ENCODE measurements around the gene FBXO3. TPM values are rescaled to one million over a fixed set of nuclear protein-coding genes. Genes with fewer than 3 reads are reported as not detected.

FBXO3 gene
- total RNA-seq, 1 experiment from 2014 or later = 29.6 TPM

DNA sequence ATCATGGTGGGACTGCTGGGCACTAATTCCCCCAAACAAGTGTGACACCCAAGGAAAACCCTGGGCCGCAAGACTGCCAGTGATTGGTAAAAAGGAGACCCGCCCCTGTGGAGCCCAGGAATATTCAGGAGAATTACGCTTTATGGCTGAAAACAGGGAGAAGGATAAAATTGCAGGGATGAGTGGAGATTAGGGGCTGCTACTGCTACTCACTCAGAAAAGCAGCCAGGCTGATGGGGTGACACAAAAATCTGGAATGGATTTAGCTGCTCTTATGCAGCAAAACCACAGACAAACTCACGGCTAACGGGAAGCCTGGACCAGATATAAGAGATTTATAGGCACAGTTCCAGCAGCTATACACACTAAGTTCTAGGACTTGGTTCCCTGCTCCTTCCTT, 4.4 kb upstream of the FBXO3 start:
- peaks cover 8% of the 10 kb centered on the region for H3K4me1 Mint-ChIP-seq (ENCODE audit: low read depth, unreplicated experiment)
- no peaks in the 10 kb centered on the region for H3K36me3 Mint-ChIP-seq (ENCODE audit: insufficient read depth, unreplicated experiment)
- peaks cover 11% of the 10 kb centered on the region for H3K4me1 ChIP-seq
- H3K27ac Mint-ChIP-seq (ENCODE audit: unreplicated experiment) = no peak overlapping the region
- no peaks in the 10 kb centered on the region for H3K9me3 ChIP-seq
- ChIA-PET CTCF (no interaction called here), POLR2A (no interaction called here)
- intact Hi-C loops (cut with micrococcal nuclease; ENCODE audit: unreplicated experiment) = no loop called here
- TF ChIP-seq, protein P1, sequence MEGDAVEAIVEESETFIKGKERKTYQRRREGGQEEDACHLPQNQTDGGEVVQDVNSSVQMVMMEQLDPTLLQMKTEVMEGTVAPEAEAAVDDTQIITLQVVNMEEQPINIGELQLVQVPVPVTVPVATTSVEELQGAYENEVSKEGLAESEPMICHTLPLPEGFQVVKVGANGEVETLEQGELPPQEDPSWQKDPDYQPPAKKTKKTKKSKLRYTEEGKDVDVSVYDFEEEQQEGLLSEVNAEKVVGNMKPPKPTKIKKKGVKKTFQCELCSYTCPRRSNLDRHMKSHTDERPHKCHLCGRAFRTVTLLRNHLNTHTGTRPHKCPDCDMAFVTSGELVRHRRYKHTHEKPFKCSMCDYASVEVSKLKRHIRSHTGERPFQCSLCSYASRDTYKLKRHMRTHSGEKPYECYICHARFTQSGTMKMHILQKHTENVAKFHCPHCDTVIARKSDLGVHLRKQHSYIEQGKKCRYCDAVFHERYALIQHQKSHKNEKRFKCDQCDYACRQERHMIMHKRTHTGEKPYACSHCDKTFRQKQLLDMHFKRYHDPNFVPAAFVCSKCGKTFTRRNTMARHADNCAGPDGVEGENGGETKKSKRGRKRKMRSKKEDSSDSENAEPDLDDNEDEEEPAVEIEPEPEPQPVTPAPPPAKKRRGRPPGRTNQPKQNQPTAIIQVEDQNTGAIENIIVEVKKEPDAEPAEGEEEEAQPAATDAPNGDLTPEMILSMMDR (IDR thresholded peaks at IDR 0.05; ENCODE audit: insufficient read depth in 1 of 2, low read depth in 1 of 2, low read length in 1 of 2, severe bottlenecking in 1 of 2, unreplicated experiment in 1 of 2) = no peak
- H3K27me3 ChIP-seq (replicated peaks; ENCODE audit: control insufficient read depth, insufficient read depth, low read length) = no peaks in the 10 kb centered on the region
- no peaks in the 10 kb centered on the region for H3K36me3 ChIP-seq (ENCODE audit: control insufficient read depth, insufficient read depth, low read length)
- no TSS peak for BruUV-seq (replicated peaks)
- H3K27me3 Mint-ChIP-seq (ENCODE audit: insufficient read depth, unreplicated experiment) = peaks cover 13% of the 10 kb centered on the region
- no peak for DNase-seq
- H3K4me3 Mint-ChIP-seq (ENCODE audit: unreplicated experiment) = no peak overlapping the region
- H3K4me3 ChIP-seq (ENCODE audit: low read depth, low read length) = no peak overlapping the region
- no peaks in the 10 kb centered on the region for H3K9me3 Mint-ChIP-seq (ENCODE audit: unreplicated experiment)

DNA sequence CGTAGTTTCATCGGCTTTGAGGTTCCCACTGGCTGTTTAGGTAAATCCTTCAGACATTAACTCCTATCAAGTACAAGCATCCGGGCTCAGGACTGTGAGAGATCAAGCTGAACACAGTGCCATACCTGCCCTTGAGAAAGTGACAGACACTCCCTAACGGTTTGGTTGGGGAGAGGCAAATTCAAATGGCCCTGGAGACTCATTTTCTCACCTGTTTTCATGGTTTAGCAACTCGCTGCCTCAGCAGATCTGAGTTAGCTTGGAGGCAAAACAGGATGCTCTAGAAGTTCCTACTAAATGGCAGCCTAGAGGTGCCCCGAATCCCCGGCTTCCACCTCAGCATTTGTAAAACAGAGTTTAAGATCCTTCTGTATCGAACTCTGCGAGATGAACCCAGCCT, 3.6 kb upstream of the FBXO3 start:
- TF ChIP-seq, protein P1 (IDR thresholded peaks at IDR 0.05; ENCODE audit: insufficient read depth in 1 of 2, low read depth in 1 of 2, low read length in 1 of 2, severe bottlenecking in 1 of 2, unreplicated experiment in 1 of 2) = no peak
- Histone ChIP-seq H3K36me3 (ENCODE audit: control insufficient read depth, insufficient read depth, low read length) (no peaks in the 10 kb centered on the region), H3K27me3 (replicated peaks; ENCODE audit: control insufficient read depth, insufficient read depth, low read length) (no peaks in the 10 kb centered on the region), H3K9me3 (no peaks in the 10 kb centered on the region), H3K4me3 (ENCODE audit: low read depth, low read length) (no peak overlapping the region), H3K4me1 (peaks cover 17% of the 10 kb centered on the region)
- Mint-ChIP-seq H3K36me3 (ENCODE audit: insufficient read depth, unreplicated experiment) (no peaks in the 10 kb centered on the region), H3K9me3 (ENCODE audit: unreplicated experiment) (no peaks in the 10 kb centered on the region), H3K4me1 (ENCODE audit: low read depth, unreplicated experiment) (peaks cover 10% of the 10 kb centered on the region), H3K27ac (ENCODE audit: unreplicated experiment) (no peak overlapping the region), H3K27me3 (ENCODE audit: insufficient read depth, unreplicated experiment) (peaks cover 13% of the 10 kb centered on the region), H3K4me3 (ENCODE audit: unreplicated experiment) (no peak overlapping the region)
- ChIA-PET CTCF (no interaction called here), POLR2A (no interaction called here)
- intact Hi-C loops (cut with micrococcal nuclease; ENCODE audit: unreplicated experiment) = no loop called here
- no peak for DNase-seq
- BruUV-seq (replicated peaks) = no TSS peak

DNA sequence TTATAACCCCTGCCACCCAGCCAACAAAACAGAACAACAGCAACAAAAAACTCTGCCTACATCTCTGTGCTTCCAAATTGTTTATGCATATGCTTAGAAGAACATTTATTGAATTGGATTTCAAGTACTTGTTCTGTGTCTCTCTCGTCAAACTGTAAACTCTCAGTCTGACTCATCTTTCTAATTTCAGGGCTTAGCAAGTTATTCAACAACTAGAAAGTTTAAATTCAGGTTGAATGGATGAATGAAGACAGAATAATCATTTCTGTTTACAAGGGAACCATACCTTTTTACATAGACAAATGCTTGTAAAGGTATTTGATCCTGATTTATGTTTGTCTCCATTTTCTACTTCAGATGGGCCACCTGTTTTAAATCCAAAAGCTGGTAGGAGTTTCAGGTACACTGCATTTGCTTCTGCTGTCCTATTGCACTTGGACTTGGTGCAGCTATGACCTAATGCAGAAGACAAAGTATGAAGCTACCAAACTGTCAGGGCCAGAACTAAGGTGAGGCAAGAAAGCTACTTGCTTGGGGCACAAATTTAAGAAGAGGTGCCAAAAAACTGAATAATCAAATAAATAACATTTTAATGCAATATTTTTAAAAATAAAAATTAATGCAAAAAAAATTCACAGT, 1.6 kb upstream of the FBXO3 start:
- no peaks in the 10 kb centered on the region for H3K27me3 ChIP-seq (replicated peaks; ENCODE audit: control insufficient read depth, insufficient read depth, low read length)
- peaks cover 17% of the 10 kb centered on the region for H3K4me1 ChIP-seq
- DNase-seq = no peak
- Mint-ChIP-seq H3K27me3 (ENCODE audit: insufficient read depth, unreplicated experiment) (peaks cover 10% of the 10 kb centered on the region), H3K27ac (ENCODE audit: unreplicated experiment) (no peak overlapping the region), H3K9me3 (ENCODE audit: unreplicated experiment) (no peaks in the 10 kb centered on the region), H3K4me3 (ENCODE audit: unreplicated experiment) (peak overlapping the region; percentile 85), H3K36me3 (ENCODE audit: insufficient read depth, unreplicated experiment) (no peaks in the 10 kb centered on the region), H3K4me1 (ENCODE audit: low read depth, unreplicated experiment) (peaks cover 17% of the 10 kb centered on the region)
- POLR2A ChIA-PET = interaction anchor here (0.6 kb wide), 1 partner anchor 39 kb away, joined by 3 read pairs; no protein-coding TSS in a partner anchor
- TF ChIP-seq, protein P1 (IDR thresholded peaks at IDR 0.05; ENCODE audit: insufficient read depth in 1 of 2, low read depth in 1 of 2, low read length in 1 of 2, severe bottlenecking in 1 of 2, unreplicated experiment in 1 of 2) = no peak
- no TSS peak for BruUV-seq (replicated peaks)
- CTCF ChIA-PET = no interaction called here
- intact Hi-C loops (cut with micrococcal nuclease; ENCODE audit: unreplicated experiment) = loop anchor here (2.0 kb wide), 1 partner anchor 53 kb away; no protein-coding TSS in a partner anchor
- no peaks in the 10 kb centered on the region for H3K9me3 ChIP-seq
- H3K36me3 ChIP-seq (ENCODE audit: control insufficient read depth, insufficient read depth, low read length) = no peaks in the 10 kb centered on the region
- no peak overlapping the region for H3K4me3 ChIP-seq (ENCODE audit: low read depth, low read length)
